GM19438 (cell line): ENCODE data around the gene CRYBA1.
A peak's percentile ranks its signal among the peaks of the same experiment; 100 is the strongest.

Experiments
- ATAC-seq: cut with Tn5 transposase; IDR thresholded peaks from one replicate; pipeline ENCODE4 v1.9.1; 2021; ENCODE audit warnings: low read depth; ENCODE audit not compliant: unreplicated experiment

CRYBA1 gene

DNA sequence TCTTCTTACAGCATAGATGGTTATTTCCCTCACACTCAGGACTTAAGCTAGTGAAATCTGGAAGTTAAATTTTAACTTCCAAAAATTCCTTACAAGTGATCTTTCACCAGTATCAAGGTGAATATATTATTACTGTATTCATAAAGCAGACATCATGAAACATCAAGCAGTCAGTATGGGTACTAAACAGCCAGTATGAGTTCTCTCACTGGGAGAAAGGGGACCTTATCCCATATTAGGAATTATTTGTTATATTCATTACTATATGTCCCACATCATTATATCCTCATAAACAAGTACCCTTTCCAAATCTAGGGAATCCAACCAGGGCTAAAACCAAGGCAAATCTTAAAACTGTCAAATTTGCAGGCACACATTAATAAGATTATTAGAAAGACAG, 32.0 kb downstream of the CRYBA1 start:
- no peak for ATAC-seq

DNA sequence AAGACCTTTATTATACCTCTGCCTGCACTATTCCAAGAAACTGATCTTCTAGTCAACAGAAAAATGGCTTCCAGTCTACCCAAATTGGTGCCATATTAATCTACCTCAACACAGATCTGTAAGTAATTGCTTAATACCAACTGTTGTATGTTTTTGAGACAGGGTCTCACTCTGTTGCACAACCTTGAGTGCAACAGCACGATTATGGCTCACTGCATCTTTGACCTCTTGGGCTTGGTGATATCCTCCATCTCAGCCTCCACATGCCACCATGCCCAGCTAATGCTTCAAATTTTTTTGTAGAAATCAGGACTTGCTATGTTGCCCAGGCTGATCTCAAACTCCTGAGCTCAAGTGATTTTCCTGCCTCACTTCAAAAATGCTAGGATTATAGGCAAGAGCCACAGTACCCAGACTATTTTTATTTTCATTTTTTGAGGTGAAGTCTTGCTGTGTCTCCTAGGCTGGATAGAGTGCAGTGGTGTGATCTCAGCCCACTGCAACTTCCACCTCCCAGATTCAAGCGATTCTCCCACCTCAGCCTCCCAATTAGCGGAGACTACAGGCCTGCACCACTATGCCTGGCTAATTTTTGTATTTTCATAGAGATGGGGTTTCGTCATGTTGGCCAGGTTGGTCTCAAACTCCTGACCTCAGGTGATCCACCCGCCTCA, 32.9 kb downstream of the CRYBA1 start:
- ATAC-seq: no peak

DNA sequence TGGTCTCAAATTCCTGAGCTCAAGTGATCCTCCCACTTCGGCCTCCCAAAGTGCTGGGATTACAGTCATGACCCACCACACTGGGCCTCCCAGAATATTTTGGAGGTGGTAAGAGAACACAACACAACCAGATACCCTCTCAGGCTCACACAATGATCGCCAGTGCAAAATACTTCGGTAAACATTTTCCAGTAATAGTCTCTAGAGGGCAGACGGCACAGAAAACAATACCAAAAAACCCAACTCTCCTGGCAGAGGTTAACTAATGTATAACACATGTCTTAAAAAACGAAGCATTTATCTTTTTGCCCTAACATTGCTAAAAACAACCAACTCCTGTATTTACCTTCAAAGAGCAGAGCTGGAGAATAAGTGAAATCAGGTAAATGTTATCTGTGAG, 36.8 kb downstream of the CRYBA1 start:
- no peak for ATAC-seq

DNA sequence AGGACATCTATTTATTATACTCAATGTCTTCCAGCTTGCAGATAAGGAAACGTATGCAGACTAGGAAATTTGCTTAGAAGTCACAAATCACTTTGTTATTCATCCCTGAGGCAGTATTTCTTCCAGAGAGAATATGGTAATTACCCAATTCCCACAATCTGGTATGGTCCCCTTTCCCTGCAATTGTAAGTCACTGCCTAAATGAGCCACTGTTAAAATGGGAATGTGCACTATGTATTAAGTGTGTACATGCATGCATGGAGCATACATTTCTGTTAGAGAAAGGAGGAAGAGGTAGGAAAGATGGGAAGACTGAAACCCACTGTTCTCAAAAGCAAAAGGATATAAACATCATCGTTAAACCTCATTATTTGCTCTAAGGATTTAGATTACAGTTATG, 37.3 kb downstream of the CRYBA1 start:
- no peak for ATAC-seq

DNA sequence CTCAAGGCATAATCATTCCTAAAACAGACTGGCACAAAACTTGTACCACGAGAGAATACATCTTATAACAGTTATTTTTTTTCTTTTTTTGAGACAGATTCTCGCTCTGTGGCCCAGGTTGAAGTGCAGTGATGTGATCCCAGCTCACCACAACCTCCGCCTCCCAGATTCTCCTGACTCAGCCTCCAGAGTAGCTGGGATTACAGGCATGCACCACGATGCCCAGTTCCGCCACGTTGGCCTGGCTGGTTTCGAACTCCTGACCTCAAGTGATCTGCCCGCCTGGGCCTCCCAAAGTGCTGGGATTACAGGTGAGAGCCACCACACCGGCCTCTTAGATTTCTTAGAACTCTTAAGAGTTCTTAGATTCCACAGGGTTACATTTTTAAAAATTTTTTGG, 43.2 kb downstream of the CRYBA1 start:
- no peak for ATAC-seq

DNA sequence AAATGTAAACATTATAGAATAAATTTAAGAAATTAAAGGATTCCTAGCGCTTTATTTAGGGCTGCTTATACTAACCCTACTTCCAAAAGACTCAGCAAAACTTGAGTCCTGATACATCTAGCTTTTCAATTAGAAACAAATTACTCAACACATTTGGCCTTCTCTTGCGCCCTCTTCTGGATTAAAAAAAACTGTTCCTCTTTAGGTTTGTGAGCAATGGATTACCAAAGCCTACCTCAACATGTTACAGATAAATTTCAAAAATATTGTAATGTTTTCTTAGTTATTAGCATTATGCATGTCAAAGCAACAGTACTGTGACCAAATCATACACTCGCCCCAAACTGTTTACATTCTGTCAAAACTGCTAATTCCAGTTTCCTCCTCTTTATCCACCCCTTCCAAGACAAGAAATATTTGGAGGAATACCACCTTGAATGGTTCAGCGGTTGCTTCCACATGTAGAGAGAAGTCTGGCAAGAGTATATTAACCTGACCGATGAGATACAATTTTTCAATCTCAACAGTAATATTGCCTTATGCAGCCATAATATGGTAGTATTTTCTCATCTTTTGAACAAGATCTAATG, 44.6 kb downstream of the CRYBA1 start:
- no peak for ATAC-seq

DNA sequence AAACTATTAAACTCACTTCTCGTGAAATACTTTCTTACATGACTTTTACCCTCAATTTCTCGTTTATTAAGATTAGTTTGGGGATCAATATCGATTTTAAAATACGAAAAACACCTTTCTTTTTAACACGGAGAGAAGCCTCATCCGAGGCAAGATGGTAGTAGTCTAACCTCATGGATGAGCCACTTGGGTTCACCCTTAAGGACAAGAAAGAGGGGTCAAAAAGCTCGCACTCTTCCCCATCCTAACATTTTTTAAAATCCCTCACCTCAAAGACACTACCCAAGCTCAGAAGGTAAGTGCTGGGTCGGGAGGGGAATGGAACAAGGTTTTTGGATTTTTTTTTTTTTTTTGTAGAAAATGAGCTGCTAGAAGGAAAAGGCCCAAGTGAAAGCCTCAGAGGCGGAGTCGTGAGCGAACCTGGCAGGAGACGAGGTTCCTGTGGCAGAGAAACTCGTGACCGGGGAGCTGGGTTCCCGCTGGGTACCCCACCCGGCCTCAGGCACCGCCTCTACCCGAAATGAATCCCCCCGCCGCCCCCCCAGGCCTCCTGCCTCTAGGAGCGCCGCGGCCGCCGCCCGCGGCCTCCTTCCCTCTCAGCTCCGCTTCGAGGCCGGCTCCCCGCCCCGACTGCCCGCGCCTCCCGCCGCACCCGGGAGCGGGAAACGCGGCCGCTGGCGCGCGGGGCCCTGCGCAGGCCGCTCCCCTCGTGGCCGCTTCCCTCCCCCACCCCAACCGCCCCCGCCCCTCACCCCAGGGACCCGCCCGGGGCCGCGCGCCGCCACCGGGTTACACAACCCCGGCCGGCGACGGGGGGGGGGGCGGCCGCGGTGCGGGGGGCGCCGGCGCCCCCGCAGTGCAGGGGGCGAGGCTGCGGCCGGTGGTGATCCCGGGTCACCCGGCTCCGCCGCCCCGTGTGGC, 45.7 kb downstream of the CRYBA1 start:
- ATAC-seq: no peak

DNA sequence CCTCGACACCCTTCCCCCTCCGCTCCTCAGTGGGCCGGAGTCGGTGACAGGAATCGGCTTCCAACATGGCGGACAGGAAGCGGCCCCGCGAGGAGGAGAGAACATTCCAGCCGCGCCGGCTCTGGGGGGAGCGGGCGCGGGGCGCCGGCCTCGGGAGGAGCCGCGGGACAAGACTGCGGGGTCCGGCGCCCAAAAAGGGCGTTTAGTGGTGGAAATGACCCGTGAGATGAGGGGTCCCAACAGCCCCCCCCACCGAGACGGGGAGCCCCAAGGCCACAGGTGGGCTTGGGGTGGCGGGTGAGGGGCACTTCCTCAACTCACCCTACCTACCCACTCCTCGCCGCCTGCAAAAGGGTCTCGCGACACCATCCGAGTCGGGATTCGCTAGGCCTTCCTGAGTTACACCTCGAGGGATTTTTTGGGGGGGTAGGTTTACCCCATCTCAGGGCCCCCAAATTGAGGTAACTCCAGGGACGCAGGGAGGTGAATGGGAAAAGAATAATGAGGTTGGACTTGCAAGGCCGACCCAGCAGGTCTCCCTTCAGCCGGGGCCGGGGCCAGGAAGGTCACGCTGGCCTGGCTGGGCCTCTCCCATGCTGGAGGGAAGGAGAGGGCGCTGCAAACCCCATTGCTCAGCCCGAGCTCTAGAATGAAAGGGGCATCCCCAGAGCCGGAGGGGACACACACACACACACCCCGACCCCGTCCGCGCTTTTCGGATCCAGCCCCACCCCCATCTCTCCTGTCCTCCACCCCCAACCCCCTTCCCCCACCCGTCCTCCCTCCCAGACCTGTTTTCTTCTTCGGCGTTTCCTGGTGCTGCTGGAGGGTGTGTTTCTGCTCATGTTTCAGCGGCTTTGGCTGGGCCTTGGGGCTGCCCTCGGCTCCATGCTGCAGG, 46.6 kb downstream of the CRYBA1 start:
- ATAC-seq: peak; percentile 18

DNA sequence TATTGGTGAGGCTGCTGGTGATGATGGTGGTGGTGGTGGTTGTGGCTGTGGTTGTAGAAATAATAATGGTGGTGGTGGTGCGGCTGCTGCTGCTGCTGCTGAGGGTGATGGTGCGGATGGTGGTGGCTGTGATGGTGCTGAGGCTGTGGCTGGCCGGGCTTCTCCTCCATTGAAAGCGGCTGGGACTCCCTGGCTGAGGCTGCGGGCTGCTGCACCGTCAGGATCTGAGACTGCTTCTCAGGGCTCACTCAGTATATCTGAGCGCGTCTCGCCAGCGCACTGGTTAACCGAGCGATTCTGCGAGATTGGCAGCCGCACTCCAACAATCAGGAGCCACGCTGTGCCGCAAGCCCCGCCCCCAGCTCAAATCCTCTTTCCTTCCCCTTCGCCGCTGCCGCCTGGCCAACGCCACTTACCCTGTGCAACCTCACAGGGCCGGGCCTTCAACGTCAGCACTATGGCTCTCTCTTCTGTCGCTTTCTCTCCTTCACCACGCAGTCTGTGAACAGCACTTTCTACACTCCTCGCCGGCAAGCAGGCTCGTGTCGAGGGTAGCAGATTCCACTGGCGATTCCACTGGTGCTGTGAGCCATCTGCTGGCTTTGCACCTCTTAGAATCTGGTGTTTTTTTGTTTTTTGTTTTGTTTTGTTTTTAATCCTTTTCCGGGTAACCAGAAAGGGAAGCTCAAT, 47.4 kb downstream of the CRYBA1 start, which contains the start of gene NUFIP2:
NUFIP2 (minus strand) TSS at position 259 of the 690 bp plus-strand sequence; CDS start at position 170, 89 bp downstream.
- ATAC-seq: peak; percentile 78

DNA sequence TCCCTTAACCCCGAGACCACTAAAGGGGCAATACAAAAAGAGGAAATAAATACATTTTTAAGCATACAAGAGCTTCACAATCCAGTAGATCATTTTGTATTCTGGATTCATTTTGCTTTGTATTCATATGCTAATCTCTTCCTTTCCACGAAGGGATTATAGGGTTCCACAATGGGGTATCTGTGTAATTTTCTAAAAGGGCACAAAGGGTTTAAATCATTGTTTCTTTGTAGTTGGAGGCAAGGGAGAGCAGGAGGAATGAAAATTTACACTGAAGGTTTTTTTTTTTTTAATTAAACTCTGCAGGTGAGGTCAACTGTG, 47.9 kb downstream of the CRYBA1 start:
- ATAC-seq: no peak

DNA sequence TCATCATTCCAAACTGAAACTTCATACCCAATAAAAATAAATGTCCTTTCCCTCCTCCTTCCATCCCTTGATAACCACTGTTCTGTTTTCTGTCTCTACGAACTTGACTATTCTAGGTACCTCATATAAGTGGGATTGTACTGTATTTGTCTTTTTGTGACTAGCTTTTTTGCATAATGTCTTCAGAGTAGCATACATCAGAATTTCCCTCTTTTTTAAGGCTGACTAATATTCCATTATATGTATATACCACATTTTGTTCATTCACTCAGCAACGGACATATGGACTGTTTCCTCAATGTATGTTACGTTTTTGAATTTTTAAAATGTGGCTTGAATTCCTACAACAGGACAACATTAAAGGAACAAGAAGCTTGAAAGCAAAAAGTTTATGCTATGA, 48.8 kb downstream of the CRYBA1 start:
- no peak for ATAC-seq

DNA sequence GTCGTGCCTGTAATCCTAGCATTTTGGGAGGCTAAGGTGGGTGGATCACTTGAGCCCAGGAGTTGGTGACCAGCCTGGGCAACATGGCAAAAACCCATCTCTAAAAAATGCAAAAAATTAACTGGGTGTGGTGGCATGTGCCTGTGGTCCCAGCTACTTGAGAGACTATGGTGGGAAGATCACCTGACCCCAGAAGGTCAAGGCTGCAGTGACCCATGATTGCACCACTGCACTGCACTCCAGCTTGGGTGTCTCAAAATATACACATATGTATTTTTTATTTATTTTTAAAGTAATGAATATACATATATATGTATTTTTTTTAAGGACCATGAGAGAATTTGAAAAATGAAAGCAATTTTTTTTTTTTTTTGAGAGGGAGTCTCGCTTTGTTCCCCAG, 52.4 kb downstream of the CRYBA1 start:
- ATAC-seq: no peak

DNA sequence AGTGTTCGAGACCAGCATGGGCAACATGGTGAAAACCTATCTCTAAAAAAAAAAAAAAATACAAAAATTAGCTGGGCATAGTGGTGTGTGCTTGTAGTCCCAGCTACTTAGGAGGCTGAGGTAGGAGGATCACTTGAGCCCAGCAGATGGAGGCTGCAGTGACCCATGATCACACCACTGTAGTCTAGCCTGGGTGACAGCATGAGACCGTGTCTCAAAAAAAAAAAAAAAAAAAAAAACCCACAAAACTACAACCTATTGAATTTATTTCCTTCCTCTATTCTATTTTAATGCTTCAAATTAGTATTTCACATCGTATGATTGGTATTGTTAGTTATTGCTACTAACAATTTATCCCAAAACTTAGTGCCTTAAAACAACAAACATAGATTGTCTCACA, 56.7 kb downstream of the CRYBA1 start:
- no peak for ATAC-seq
